HAP-1 (cell line): Measurements from ENCODE around the gene ZBTB3.
"Not testable (repeated sequence)": the region's sequence is repeated elsewhere in the genome, so short reads cannot be mapped to it uniquely, and the experiment has no call there.

ENCODE experiments used
- DNase-seq, 2 experiments: peaks; one replicate each; pipeline ENCODE4 v3.0.0-alpha.2; 2016 to 2020; ENCODE audit warnings: low spot score in 2 of 2
- H3K27me3 ChIP-seq: fragments of 250-450 bp; sonication (Bioruptor Pico); 2 replicates; pipeline ENCODE4 v1.5.1; 2020; ENCODE audit warnings: low read depth, mild to moderate bottlenecking, moderate library complexity
- H3K36me3 ChIP-seq: fragments of 250-450 bp; sonication (Bioruptor Pico); replicated peaks from 2 replicates; pipeline ENCODE4 v1.5.1; 2020; ENCODE audit warnings: mild to moderate bottlenecking
- H3K4me1 ChIP-seq: fragments of 250-450 bp; sonication (Bioruptor Pico); 2 replicates; pipeline ENCODE4 v1.5.1; 2020; ENCODE audit warnings: mild to moderate bottlenecking
- H3K4me3 ChIP-seq: fragments of 250-450 bp; sonication (Bioruptor Pico); 2 replicates; pipeline ENCODE4 v1.5.1; 2020; ENCODE audit warnings: mild to moderate bottlenecking, moderate library complexity
- H3K9me3 ChIP-seq: fragments of 250-450 bp; sonication (Bioruptor Pico); 2 replicates; pipeline ENCODE4 v1.5.1; 2020; ENCODE audit warnings: mild to moderate bottlenecking, moderate library complexity
- in situ Hi-C: fragments of 300-500 bp; cut with MboI; formaldehyde crosslinking; loops from 3 replicates; pipeline ENCODE4 v1.14.3; 2020; ENCODE audit warnings: low sequenced_read_pairs, inconsistent platforms, mixed read lengths

ZBTB3 gene

GRCh38 chr11:62703921-62704320 lies 50.0 kb downstream of the ZBTB3 start:
- peaks cover 64% of the 10 kb centered on the region for H3K36me3 ChIP-seq
- H3K27me3 ChIP-seq, H3K9me3 ChIP-seq, H3K4me3 ChIP-seq, in situ Hi-C loops, DNase-seq: not testable (repeated sequence)
- H3K4me1 ChIP-seq, result peaks cover 11% of the 10 kb centered on the region

GRCh38 chr11:62702246-62702645 lies 51.7 kb downstream of the ZBTB3 start:
- DNase-seq, result no peak
- no peaks in the 10 kb centered on the region for H3K27me3 ChIP-seq
- no peak overlapping the region for H3K4me3 ChIP-seq
- in situ Hi-C loops, result no loop called here
- no peaks in the 10 kb centered on the region for H3K9me3 ChIP-seq
- peaks cover 47% of the 10 kb centered on the region for H3K36me3 ChIP-seq
- peaks cover 11% of the 10 kb centered on the region for H3K4me1 ChIP-seq
